Measurements from ENCODE around the gene ETFB. TPM values are rescaled to one million over a fixed set of nuclear protein-coding genes. Genes with fewer than 3 reads are reported as not detected.

ETFB gene
- total RNA-seq, 1 donor from 2014 or later: 114 TPM

DNA sequence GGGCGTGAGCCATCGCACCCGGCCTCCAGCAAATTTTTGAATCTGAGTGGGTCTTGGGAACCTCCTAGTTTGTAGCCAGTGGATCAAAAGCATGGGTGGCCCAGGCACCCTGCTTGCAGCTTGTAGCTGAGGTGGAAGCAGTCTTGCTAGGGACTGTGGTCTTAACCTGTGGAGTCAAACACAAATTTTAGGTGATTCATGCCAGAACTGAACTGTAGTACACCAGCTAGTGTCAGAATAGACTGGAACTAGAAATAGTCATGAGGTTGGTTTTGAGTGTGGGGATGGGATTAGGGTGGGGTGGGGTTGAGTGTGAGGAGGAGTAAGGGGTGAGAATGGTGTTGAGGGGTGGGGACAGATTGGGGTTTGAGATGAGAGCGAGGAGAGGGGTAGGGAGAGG is 15.8 kb upstream of the ETFB start:
- intact Hi-C loops (cut with DNase I): no loop called here
- no peaks in the 10 kb centered on the region for H3K36me3 ChIP-seq
- H3K9me3 ChIP-seq: no peaks in the 10 kb centered on the region
- TF ChIP-seq, protein P1, sequence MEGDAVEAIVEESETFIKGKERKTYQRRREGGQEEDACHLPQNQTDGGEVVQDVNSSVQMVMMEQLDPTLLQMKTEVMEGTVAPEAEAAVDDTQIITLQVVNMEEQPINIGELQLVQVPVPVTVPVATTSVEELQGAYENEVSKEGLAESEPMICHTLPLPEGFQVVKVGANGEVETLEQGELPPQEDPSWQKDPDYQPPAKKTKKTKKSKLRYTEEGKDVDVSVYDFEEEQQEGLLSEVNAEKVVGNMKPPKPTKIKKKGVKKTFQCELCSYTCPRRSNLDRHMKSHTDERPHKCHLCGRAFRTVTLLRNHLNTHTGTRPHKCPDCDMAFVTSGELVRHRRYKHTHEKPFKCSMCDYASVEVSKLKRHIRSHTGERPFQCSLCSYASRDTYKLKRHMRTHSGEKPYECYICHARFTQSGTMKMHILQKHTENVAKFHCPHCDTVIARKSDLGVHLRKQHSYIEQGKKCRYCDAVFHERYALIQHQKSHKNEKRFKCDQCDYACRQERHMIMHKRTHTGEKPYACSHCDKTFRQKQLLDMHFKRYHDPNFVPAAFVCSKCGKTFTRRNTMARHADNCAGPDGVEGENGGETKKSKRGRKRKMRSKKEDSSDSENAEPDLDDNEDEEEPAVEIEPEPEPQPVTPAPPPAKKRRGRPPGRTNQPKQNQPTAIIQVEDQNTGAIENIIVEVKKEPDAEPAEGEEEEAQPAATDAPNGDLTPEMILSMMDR (IDR thresholded peaks at IDR 0.05): no peak
- no peak for TF ChIP-seq POLR2AphosphoS5 (IDR thresholded peaks at IDR 0.05; ENCODE audit: insufficient read depth in 1 of 2, low read depth in 1 of 2)
- TF ChIP-seq POLR2A (IDR thresholded peaks at IDR 0.05): no peak
- no peaks in the 10 kb centered on the region for H3K4me1 ChIP-seq
- H3K27me3 ChIP-seq: no peaks in the 10 kb centered on the region
- H3K4me3 ChIP-seq: no peak overlapping the region
- no peak for DNase-seq (ENCODE audit: extremely low spot score in 2 of 2)
- no peak overlapping the region for H3K27ac ChIP-seq

GRCh38 chr19:51380379-51380778 is 14.2 kb upstream of the ETFB start:
- H3K4me3 ChIP-seq: no peak overlapping the region
- TF ChIP-seq, protein P1 (IDR thresholded peaks at IDR 0.05): no peak
- H3K27me3 ChIP-seq: no peaks in the 10 kb centered on the region
- H3K36me3 ChIP-seq: no peaks in the 10 kb centered on the region
- intact Hi-C loops (cut with DNase I): no loop called here
- H3K4me1 ChIP-seq: no peaks in the 10 kb centered on the region
- H3K27ac ChIP-seq: no peak overlapping the region
- no peaks in the 10 kb centered on the region for H3K9me3 ChIP-seq
- DNase-seq (ENCODE audit: extremely low spot score in 2 of 2): no peak

DNA sequence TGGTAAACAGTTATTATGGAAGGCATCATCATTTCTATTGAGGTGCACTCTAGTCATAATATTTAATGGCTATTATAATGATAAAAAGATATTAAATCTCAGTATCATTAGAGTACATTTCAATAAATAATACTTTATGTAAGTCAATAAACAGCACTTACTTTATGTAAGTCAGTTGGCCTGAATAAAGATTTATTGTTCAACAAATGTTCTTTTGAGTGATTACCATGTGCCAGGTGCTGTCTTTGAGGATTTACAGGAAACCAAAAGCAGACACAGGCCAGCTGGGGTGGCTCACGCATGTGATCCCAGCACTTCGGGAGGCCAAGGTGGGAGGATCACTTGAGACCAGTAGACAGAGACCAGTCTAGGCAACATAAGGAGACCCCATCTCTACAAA is 11.2 kb upstream of the ETFB start:
- Histone ChIP-seq H3K4me3 (no peak overlapping the region), H3K27ac (no peak overlapping the region), H3K9me3 (no peaks in the 10 kb centered on the region), H3K36me3 (no peaks in the 10 kb centered on the region), H3K4me1 (no peaks in the 10 kb centered on the region), H3K27me3 (no peaks in the 10 kb centered on the region)
- intact Hi-C loops (cut with DNase I): no loop called here
- DNase-seq (ENCODE audit: extremely low spot score in 2 of 2): no peak
- no peak for TF ChIP-seq POLR2AphosphoS5 (IDR thresholded peaks at IDR 0.05; ENCODE audit: insufficient read depth in 1 of 2, low read depth in 1 of 2)
- no peak for TF ChIP-seq POLR2A (IDR thresholded peaks at IDR 0.05)
- TF ChIP-seq, protein P1 (IDR thresholded peaks at IDR 0.05): no peak

GRCh38 chr19:51375504-51376221 is 9.5 kb upstream of the ETFB start:
- no peaks in the 10 kb centered on the region for H3K4me1 ChIP-seq
- DNase-seq (ENCODE audit: extremely low spot score in 2 of 2): no peak
- H3K4me3 ChIP-seq: no peak overlapping the region
- no peaks in the 10 kb centered on the region for H3K9me3 ChIP-seq
- H3K27me3 ChIP-seq: no peaks in the 10 kb centered on the region
- TF ChIP-seq POLR2AphosphoS5 (IDR thresholded peaks at IDR 0.05; ENCODE audit: insufficient read depth in 1 of 2, low read depth in 1 of 2): no peak
- TF ChIP-seq POLR2A (IDR thresholded peaks at IDR 0.05): no peak
- TF ChIP-seq, protein P1 (IDR thresholded peaks at IDR 0.05): no peak
- H3K36me3 ChIP-seq: no peaks in the 10 kb centered on the region
- H3K27ac ChIP-seq: no peak overlapping the region
- intact Hi-C loops (cut with DNase I): no loop called here

DNA sequence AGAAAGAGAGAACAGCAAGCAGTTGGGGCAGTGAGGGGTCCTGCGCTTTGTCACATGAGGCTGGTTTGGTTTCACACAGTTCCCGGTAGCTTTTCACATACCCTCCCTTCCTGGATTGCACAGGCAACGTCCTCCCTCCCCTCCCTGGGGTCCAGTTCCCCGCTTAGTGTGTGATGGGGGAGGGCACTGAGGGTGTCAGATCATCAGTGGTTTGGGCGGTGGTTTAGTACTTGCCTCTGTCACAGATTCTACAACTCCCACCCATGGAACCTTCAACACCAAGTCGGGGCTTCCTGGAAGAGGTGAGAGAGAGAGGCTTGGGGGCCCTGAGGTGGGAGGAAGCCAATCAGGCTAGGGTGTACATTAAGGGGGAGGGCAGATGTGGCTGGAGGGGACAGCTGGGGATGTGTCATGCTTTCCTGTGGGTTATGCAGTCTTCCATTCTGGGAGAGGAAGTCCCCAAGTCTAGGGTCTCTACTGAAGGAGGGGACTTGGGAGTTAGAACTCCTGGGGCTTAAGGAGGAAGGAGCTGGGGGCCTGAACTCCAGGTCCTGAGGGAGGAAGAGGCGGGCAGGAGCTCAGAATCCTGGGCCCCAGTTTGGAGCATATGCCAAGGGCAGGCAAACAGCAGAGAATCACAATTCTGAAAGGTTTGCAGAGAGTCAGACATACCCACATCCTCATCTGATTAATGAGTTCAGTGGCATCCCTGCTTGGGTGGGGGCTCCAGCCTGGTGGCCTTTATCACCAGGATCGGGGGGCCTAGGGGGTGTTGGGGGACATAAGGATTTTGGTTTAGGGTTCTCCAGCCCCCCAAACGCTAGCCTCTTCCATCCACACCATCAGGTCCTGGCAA is 6.7 kb upstream of the ETFB start, which contains the start of gene NKG7:
Gene NKG7 (minus strand): TSS at position 6 of the 856 bp plus-strand sequence. CDS start 119 bp downstream, outside the sequence.
- H3K9me3 ChIP-seq: no peaks in the 10 kb centered on the region
- H3K4me3 ChIP-seq: peak within 1 kb of the TSS in 1 of 2 donors; percentile 4
- no peak for DNase-seq (ENCODE audit: extremely low spot score in 2 of 2)
- no peak within 1 kb of the TSS for H3K27ac ChIP-seq
- peaks cover 8% of the 10 kb centered on the region for H3K4me1 ChIP-seq
- no peaks in the 10 kb centered on the region for H3K36me3 ChIP-seq
- TF ChIP-seq POLR2A (IDR thresholded peaks at IDR 0.05): no peak
- TF ChIP-seq, protein P1 (IDR thresholded peaks at IDR 0.05): no peak
- no peak for TF ChIP-seq POLR2AphosphoS5 (IDR thresholded peaks at IDR 0.05; ENCODE audit: insufficient read depth in 1 of 2, low read depth in 1 of 2)
- no peaks in the 10 kb centered on the region for H3K27me3 ChIP-seq
- intact Hi-C loops (cut with DNase I): no loop called here

All from vagina (tissue), 2 donors.